KMS-11 (cell line): ENCODE data around the gene CACNB4.

ENCODE experiments used
- H2AFZ ChIP-seq: fragments of 200-600 bp; sonication (generic); 2 replicates; pipeline ENCODE4 v1.6.1; 2016; ENCODE audit warnings: antibody characterized with exemption, mixed run types, low read depth
- H3K27ac ChIP-seq: fragments of 200-600 bp; sonication (generic); 2 replicates; pipeline ENCODE4 v1.6.1; 2016; ENCODE audit warnings: mild to moderate bottlenecking, mixed run types
- H3K27me3 ChIP-seq: fragments of 200-600 bp; sonication (generic); 2 replicates; pipeline ENCODE4 v1.6.1; 2017; ENCODE audit warnings: mild to moderate bottlenecking, low read depth, mixed run types, moderate library complexity; ENCODE audit not compliant: insufficient read depth
- H3K36me3 ChIP-seq: fragments of 200-600 bp; sonication (generic); 2 replicates; pipeline ENCODE4 v1.6.1; 2017; ENCODE audit warnings: mild to moderate bottlenecking, mixed run types; ENCODE audit not compliant: insufficient read depth
- H3K4me1 ChIP-seq: fragments of 200-600 bp; sonication (generic); 2 replicates; pipeline ENCODE4 v1.6.1; 2016; ENCODE audit warnings: mild to moderate bottlenecking, low read depth, mixed run types; ENCODE audit not compliant: poor library complexity, severe bottlenecking
- H3K4me2 ChIP-seq: fragments of 200-600 bp; sonication (generic); 2 replicates; pipeline ENCODE4 v1.7.0; 2016; ENCODE audit warnings: mild to moderate bottlenecking, mixed run types
- H3K4me3 ChIP-seq: fragments of 200-600 bp; sonication (generic); IDR thresholded peaks from 2 replicates; pipeline ENCODE4 v1.6.1; 2017; ENCODE audit warnings: low read depth, low read length, mixed read lengths; ENCODE audit not compliant: insufficient read depth
- H3K79me2 ChIP-seq: fragments of 200-600 bp; sonication (generic); 2 replicates; pipeline ENCODE4 v1.6.1; 2016; ENCODE audit warnings: low read depth, mixed run types; ENCODE audit not compliant: insufficient read depth
- H3K9ac ChIP-seq: fragments of 200-600 bp; sonication (generic); 2 replicates; pipeline ENCODE4 v1.6.1; 2016; ENCODE audit warnings: mild to moderate bottlenecking, mixed run types
- H4K20me1 ChIP-seq: fragments of 200-600 bp; sonication (generic); 2 replicates; pipeline ENCODE4 v1.6.1; 2016; ENCODE audit warnings: mild to moderate bottlenecking, mixed run types; ENCODE audit not compliant: insufficient read depth
- CTCF ChIP-seq: fragments of 200-600 bp; sonication (generic); conservative IDR thresholded peaks from 2 replicates; pipeline ENCODE4 v1.6.1; 2017; ENCODE audit warnings: low read depth, mild to moderate bottlenecking, antibody characterized with exemption, low read length, moderate library complexity, mixed read lengths

The CACNB4 gene

GRCh38 chr2:151965884-151966283, 133.0 kb downstream of the CACNB4 start:
- Histone ChIP-seq H3K4me1 (no peaks in the 10 kb centered on the region), H3K4me3 (no peak overlapping the region), H3K4me2 (no peak overlapping the region), H2AFZ (no peak overlapping the region), H4K20me1 (no peaks in the 10 kb centered on the region), H3K27ac (no peak overlapping the region), H3K79me2 (no peaks in the 10 kb centered on the region), H3K36me3 (no peaks in the 10 kb centered on the region), H3K9ac (no peak overlapping the region), H3K27me3 (no peaks in the 10 kb centered on the region)
- no peak for TF ChIP-seq CTCF

- no peak overlapping the region for H2AFZ ChIP-seq
- no peak overlapping the region for H3K27ac ChIP-seq
- H4K20me1 ChIP-seq = no peaks in the 10 kb centered on the region
- no peak for TF ChIP-seq CTCF
- H3K79me2 ChIP-seq = no peaks in the 10 kb centered on the region
- no peaks in the 10 kb centered on the region for H3K27me3 ChIP-seq
- H3K4me2 ChIP-seq = no peak overlapping the region
- H3K36me3 ChIP-seq = no peaks in the 10 kb centered on the region
- no peaks in the 10 kb centered on the region for H3K4me1 ChIP-seq
- H3K4me3 ChIP-seq = no peak overlapping the region
- H3K9ac ChIP-seq = no peak overlapping the region
Measured at GRCh38 chr2:151961558-151961957, 137.3 kb downstream of the CACNB4 start.

- no peaks in the 10 kb centered on the region for H3K36me3 ChIP-seq
- no peak overlapping the region for H3K9ac ChIP-seq
- H4K20me1 ChIP-seq = no peaks in the 10 kb centered on the region
Measured at GRCh38 chr2:151959238-151959637, 139.6 kb downstream of the CACNB4 start.

GRCh38 chr2:151953467-151953866, 145.4 kb downstream of the CACNB4 start:
- H3K9ac ChIP-seq = no peak overlapping the region
- no peaks in the 10 kb centered on the region for H3K4me1 ChIP-seq
- no peak overlapping the region for H2AFZ ChIP-seq
- no peak overlapping the region for H3K4me3 ChIP-seq
- no peak for TF ChIP-seq CTCF
- H3K79me2 ChIP-seq = no peaks in the 10 kb centered on the region
- H4K20me1 ChIP-seq = no peaks in the 10 kb centered on the region
- no peaks in the 10 kb centered on the region for H3K36me3 ChIP-seq
- no peak overlapping the region for H3K27ac ChIP-seq
- H3K4me2 ChIP-seq = no peak overlapping the region
- no peaks in the 10 kb centered on the region for H3K27me3 ChIP-seq

More at GRCh38 chr2:151959238-151959637, 139.6 kb downstream of the CACNB4 start:
- Histone ChIP-seq H3K79me2 (no peaks in the 10 kb centered on the region), H3K27ac (no peak overlapping the region), H2AFZ (no peak overlapping the region), H3K4me2 (no peak overlapping the region), H3K27me3 (no peaks in the 10 kb centered on the region), H3K4me1 (no peaks in the 10 kb centered on the region), H3K4me3 (no peak overlapping the region)
- no peak for TF ChIP-seq CTCF
